Measurements from ENCODE around the gene GUCY1B1.
A peak's percentile ranks its signal among the peaks of the same experiment; 100 is the strongest.

The GUCY1B1 gene

DNA sequence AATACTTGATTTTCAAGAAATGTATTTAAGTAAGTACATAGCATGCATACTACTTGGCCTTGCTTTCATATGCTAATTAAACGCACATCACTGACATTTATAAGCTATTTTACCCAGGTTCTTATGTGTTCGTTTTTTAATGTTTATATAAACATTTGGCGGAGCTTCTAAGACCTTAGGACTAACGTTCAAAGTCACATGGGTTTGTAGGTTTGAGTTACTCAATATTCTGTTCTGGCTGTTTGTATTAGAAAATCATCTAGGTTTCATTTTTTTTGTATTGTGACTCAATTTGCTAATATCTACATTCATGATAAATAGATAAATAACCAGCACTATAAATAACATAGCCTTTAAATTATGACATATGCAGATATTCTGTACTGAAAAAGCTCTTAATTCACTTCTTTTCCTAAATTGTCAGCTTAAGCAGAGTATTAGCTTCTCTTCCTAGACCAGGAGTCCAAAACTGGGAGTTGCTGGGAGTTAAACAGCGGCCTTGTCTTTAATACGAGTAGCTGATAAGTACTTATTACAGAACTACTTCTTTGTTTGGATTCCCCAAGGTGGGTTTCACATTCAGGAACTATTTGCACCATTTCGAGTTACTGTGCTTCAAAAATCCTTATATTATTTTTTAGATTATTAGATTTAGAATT, 42.0 kb downstream of the GUCY1B1 start:
- DNase-seq: no peak

DNA sequence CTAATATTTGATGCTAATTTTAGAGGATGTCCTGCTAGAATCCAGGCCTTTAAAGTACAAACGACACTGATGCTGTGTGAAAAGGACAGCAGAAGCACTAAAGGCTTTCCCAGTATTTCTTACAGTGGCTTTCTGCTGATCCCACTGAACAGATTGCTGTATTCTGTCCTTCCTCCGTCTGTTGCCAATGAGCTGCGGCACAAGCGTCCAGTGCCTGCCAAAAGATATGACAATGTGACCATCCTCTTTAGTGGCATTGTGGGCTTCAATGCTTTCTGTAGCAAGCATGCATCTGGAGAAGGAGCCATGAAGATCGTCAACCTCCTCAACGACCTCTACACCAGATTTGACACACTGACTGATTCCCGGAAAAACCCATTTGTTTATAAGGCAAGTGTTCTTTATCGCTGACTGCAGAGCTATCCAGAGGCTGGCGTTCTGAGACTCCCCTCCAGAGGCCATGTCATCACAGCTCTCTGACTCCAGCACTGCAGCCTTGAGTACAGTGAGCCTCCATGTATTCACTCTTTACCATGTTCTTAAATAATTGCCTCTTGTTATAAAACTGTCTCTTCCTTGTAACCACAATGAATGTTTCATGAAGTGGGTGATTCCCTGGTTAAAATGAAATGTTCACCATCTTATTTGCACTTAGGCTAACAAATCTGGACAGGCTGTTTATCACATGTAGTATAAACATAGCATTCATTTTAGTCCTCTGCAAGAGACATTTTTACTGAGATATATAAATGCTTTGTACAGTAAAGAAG, 43.6 kb downstream of the GUCY1B1 start:
- DNase-seq: no peak

DNA sequence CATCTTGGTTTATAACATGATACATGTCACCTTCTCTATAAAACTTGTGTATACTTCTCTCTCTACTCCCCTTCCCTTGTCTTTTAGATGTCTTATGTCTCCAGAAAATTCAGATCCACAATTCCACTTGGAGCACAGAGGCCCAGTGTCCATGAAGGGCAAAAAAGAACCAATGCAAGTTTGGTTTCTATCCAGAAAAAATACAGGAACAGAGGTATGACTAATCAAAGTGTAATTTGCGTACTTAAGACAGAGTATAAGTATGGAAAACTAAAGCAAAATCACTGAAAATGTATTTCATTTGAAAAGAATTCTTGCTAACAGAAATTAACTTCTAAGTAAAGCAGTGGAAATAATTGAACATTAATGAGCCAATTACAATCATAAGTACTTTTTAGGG, 46.2 kb downstream of the GUCY1B1 start:
- peak; percentile 36 for DNase-seq

DNA sequence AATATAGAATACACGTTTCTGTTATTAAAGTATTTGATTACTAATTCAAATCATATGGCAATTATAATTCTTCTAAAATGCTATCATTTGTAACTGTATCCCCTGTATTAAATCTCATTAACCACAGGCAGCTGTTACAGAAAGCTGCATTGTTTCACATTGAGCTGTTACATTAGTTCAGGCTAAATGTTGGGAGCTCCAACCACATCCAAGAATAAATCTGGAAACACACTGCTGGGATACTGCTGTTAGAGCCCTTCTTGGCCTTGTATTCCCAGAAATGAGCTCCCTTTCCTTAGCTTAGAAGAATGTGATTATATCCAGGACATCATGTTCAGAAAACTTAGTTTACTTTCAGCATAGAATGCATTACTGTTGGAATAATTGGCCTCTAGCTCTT, 48.2 kb downstream of the GUCY1B1 start:
- DNase-seq: peak; percentile 16

DNA sequence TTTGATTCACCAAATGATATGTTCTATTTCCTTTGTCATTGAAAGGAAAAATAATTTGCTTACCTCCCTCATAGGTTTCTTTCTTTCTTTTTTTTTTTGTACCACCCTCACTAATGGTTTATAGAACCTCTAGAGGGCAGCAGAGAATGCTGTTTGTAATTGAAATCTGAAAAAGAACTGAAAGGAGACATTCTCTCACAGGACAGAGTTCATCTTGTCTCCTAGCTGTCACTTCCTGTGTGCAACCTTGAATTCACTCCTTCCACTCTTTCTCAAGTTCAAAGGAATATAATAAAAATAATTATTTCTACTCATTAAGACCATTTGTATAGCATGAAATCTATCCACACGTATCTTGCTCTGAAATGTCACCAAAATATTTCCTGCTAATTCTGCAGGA, 51.0 kb downstream of the GUCY1B1 start:
- DNase-seq: peak; percentile 76

DNA sequence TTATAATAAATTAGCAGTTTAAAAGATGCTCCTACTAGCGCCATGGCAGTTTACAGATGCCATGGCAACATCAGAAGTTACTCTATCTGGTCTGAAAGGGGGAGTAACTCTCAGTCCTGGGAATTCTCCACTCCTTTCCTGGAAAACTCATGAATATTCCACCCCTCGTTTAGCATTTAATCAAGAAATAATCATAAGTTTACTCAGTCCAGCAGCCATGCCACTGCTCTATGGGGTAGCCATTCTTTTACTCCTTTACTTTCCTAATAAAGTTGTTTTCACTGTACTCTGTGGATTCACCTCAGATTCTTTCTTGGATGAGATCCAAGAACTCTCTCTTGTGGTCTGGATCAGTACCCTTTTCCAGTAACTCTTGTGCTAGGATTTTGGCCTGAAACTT, 52.3 kb downstream of the GUCY1B1 start:
- no peak for DNase-seq

DNA sequence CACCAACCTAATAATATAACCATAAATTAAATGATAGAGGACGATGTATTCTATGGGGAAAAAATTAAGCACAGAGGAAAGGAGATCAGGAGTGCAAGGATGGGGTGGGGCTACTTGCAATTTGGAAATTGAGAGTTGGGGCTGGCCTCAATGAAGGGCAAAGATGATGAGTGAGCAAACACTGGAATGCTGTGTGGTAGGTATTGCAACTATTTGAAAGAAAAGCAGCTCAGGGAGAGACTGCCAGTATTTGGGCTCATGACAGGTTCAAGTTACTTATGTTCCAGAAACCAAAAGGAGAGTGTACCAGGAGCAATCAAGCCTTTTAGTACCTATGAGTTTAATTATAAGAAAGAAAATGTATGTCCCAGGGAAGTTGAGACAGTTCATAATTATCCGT, 59.8 kb downstream of the GUCY1B1 start:
- DNase-seq: no peak

DNA sequence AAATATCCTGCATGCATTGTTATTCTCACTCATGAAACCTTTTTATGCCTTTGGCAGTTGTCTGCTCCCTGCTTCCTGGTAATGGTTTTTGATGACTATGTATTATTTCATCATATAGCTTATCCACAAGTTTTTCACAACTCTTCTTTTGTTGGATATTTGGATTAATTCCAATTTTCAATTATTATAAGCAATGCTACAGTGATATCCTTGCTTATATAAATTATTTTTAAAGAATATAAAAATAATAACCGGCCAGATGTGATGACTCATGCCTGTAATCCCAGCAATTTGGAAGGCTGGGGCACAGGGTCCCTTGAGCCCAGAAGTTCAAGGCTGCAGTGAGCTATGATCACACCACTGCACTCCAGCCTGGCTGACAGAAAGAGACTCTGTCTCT, 60.2 kb downstream of the GUCY1B1 start:
- no peak for DNase-seq

DNA sequence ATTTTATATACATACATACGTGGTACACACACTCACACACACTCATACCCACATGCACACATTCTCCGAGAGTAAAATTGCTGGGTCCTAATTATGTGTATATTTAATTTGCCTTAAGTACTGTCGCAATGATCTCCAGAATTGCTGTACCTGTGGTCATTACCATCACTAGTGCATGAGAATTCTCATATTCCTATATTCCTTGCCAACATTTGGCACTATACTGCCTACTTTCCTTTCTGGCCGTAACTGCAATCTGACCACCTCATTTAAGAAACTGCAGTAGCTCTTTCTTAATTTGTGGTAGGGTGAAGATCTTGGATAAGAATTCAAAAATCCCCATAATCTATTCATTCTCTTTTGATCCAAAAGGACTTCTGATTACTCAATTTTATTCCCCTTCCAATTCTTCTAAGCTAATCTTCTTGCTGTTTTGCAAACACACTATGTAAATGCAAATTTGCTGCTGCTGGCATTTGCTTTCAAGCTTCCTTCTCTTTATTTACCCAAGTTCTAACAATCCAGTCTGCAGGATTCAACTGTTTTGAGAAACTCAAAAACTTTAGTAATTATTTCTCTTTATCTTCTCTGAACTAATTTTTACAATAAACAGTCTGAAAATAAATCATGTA, 62.2 kb downstream of the GUCY1B1 start:
- DNase-seq: no peak

DNA sequence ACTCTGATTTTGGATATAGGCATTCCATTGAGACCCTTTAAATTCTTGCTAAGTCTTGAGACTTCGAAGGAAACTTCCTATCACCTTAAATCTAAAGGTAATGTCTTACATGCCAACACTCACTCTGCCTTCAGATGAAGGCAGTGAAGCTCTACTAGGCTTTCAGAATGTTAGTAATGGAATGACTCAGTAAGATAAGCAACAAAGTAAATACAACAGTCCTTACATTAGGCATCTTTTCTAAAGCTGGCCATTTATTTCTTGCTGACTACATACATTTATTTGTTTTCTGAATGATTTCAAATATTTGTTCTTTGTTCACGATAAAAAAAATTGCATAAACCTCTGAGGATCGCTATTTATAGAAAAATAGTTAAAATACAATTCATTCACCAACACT, 63.8 kb downstream of the GUCY1B1 start:
- no peak for DNase-seq

DNA sequence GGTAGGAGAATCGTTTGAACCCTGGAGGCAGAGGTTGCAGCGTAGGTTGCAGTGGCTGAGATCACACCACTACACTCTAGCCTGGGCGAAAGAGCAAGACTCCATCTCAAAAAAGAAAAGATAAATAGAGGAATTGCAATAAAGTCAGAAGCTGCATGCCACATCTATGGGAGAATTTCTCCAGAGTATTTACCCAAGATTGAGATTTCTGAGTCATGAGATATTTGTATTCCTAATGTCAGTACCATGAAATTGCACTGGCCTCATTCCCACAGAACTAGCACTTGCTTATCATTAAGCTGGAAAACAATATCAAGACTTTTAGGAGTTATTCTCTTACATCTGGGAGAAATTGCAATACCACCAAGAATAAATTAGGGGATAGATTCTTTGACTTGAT, 69.8 kb downstream of the GUCY1B1 start:
- DNase-seq: peak; percentile 3

DNA sequence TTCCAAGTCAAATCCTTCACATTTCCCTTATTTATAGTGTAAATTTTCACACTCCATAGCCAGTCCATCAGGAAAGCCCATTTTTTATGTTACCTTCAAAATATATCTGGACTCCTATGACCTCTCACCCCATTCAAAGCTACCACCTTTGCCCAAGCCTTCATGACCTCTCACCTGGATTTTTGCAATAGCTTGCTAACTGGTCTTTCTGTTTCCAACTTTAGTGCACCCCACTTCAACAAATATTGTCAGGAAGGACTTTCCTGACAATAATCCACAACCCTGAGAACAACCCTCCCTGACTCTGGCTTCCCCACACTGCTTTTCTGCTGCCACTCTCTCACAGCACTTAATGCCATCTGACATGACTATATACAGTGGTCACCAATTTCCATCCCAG, 73.8 kb downstream of the GUCY1B1 start:
- DNase-seq: no peak

DNA sequence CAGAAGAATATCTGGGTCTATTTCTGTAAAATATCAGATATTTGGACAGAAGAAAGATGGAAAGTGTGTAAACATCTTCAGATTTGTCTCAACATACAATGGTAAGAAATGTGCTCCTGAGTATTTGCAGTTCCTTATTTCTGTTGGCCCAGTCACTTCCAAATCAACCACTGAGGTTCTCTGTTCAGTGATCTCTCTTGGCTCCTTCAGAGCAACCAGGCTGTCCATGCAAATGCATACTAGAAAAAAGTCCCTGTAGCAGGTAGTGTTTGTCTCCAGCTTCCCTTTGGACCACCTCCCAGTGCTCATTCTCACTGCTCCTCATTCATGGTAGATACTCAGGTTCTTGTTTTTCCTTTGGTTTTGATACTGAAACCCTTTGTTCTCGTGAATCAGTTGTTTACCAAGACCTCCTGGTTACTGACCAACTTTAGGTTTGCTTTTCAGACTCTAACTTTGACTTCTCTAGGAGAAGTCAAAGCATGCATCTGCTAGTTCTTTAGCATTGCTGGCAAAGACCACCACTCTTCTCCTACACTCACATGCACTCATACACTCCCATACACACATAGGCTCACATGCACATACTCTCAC, 78.5 kb downstream of the GUCY1B1 start:
- DNase-seq: no peak

DNA sequence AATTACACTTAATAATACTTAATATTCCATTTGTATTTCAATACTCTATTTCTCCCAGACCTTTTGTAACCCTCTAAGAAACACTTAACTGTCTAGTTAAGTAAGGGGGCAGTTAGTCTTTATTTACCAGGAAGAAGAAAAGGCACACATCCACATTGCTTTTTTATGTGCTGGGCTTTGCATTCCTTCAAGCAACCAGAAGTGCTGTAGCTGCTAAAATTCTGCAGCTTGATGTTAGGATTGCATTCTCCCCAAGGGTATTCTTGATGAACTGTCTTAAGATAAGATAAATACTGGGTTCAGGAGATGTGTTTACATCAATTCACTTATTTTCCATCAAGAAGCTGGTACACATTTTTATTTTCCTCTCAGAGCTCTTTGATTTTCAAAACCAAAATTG, 83.3 kb downstream of the GUCY1B1 start:
- no peak for DNase-seq

DNA sequence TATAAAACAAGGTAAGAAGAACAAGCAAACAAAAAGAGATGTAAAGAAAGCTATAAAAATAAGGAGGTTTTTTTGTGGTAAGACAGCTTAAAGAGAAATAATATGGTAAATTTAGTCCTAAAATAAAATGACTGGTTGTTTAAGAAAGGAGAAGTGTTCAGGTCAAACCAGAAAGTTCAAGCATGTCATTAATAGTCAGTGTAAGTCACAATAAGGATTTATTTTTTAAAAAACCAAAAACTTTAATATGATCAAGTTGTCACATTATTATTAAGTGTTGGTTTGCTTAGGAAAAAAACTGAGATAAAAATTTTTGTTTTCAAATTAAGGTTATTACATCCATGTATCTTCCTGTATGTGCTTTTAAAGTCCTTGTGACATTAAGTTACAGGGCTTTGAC, 88.1 kb downstream of the GUCY1B1 start:
- DNase-seq: no peak

DNA sequence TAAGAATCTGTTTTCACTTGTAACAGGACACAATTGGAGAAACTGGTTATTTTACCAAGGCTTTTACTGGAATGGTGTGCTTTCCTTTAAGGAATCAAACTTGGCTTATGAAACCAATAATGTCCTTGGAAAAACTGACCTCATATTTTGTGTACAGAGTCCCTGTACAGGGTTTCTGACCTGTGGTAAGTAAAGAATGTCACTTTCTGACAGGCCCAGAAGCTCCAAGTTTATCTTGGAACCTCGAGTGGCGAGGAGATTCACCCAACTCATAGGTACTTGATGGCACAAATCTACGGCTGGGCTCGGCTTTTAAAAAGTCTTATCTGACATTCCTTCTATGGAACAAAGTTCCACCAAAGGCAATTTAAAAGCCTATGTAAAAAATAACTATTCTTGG, 90.2 kb downstream of the GUCY1B1 start:
- DNase-seq: no peak

DNA sequence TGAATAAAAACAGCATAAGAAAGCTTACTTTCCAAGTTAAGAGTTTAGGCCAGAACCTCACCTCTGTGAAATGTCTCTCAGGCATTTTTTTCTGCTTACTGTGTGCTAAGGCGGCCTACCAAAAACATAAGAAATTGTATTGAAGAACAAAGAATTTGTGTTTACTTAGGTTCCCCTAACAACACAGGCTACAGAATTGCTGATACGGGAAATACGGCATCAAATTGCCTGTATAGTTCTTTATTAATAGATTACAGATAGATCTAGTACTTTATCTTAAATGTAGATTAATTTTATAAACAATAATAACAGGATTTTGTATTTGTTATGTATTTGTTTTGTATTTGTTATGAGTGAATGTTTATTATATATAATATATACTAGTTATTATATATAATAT, 94.4 kb downstream of the GUCY1B1 start:
- no peak for DNase-seq

DNA sequence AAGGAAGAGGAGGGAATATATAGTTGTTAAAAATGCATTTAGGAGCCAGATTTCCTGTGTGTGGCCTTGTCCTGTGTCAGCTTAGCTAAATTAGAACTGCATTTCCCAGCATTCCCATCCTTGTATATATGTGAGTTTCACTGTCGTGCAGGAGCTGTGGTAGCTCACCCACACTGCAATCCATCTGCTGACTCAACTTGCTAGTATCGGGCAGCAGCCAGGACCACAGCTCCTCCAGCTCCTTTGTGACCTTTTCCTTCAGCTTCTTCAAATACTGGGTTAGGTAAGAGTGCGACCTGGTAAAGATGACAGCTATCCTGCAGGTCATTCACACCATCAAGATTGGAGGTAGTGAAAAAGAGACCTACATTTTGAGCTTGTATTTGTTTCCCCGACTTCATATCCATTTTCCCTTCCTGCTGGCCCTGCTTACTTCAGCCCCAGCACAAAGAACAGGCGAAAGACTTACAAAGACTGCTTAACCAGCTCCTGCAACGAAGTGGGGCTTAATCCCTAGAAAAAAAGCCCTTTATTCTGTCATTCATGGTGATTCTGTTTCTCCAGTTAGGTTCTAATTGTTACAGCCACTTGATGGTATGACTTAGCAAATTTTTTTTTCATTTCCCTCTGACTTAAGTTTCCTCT, 95.9 kb downstream of the GUCY1B1 start:
- DNase-seq: peak; percentile 25

DNA sequence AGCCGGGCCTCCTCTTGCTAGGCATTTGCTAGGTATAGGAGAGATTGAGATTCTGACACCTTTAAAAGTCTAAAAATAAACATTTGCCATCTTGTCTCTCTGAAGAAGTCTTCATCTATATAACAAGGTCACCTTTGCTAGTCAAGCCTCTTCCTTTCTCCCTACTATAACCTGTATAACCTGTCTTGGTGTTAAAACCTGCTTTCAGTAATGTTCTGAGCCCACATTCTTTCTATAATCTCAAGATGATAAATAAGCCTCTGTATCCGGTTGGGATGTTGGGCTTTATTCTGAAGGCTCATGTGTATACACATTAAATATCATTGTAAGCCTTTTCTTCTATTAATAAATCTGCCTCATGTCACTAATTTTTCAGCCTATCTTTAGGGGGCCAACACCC, 97.1 kb downstream of the GUCY1B1 start:
- no peak for DNase-seq

Measured in EL (cell line).